ENCODE data around the gene GRIK3.

GRCh38 chr1:36835017-36835695, 199.2 kb downstream of the GRIK3 start:
- TF ChIP-seq EZH2phosphoT487 (IDR thresholded peaks at IDR 0.05; ENCODE audit: unreplicated experiment) (no peak), CTCF (conservative IDR thresholded peaks at IDR 0.05; ENCODE audit: low read depth in 2 of 2) (no peak), ZNF114 (CRISPR knock-in tag; IDR thresholded peaks at IDR 0.05) (no peak), EZH2 (IDR thresholded peaks at IDR 0.05; ENCODE audit: low read depth, unreplicated experiment) (no peak), POLR2AphosphoS5 (IDR thresholded peaks at IDR 0.05; ENCODE audit: low read depth) (no peak), REST (IDR thresholded peaks at IDR 0.05; ENCODE audit: unreplicated experiment) (no peak), JUNB (IDR thresholded peaks at IDR 0.05; ENCODE audit: unreplicated experiment) (no peak), NANOG (IDR thresholded peaks at IDR 0.05; ENCODE audit: borderline replicate concordance) (no peak), CREB1 (CRISPR knock-in tag; IDR thresholded peaks at IDR 0.05; ENCODE audit: low read depth) (no peak), STAT1 (IDR thresholded peaks at IDR 0.05; ENCODE audit: unreplicated experiment) (no peak), ETS1 (IDR thresholded peaks at IDR 0.05) (no peak), ZNF331 (CRISPR knock-in tag; IDR thresholded peaks at IDR 0.05; ENCODE audit: low read depth) (no peak)
